ENCODE data around the gene VSIG1. TPM values are rescaled to one million over a fixed set of nuclear protein-coding genes. Genes with fewer than 3 reads are reported as not detected.

VSIG1 gene
- 100 to 1,000 TPM in 3 of 5 donors, 10 to 100 TPM in 1, under 1 TPM in 1; 0.58 to 402 (median 138) TPM for total RNA-seq
- polyA plus RNA-seq: 100 to 1,000 TPM in 1 of 3 donors, 10 to 100 TPM in 2; 31.2 to 172 (median 60.2) TPM
- long read RNA-seq, donor 1, transcript VSIG1-201 (7 exons, 2,997 nt): major isoform, 6 of 9 reads
- long read RNA-seq, donor 1, partial matches to known transcripts: 0 of 9 reads
- long read RNA-seq, donor 1, other reads (novel, unspliced or antisense): 0 of 9 reads
- long read RNA-seq, donor 2, transcript VSIG1-201 (7 exons, 2,997 nt): major isoform, 15 of 20 reads
- long read RNA-seq, donor 2, partial matches to known transcripts: 0 of 20 reads
- long read RNA-seq, donor 2, other reads (novel, unspliced or antisense): 0 of 20 reads
- long read RNA-seq, donor 3, transcript VSIG1-201 (7 exons, 2,997 nt): major isoform, 15 of 41 reads
- long read RNA-seq, donor 3, partial matches to known transcripts: 21 of 41 reads
- long read RNA-seq, donor 3, other reads (novel, unspliced or antisense): 0 of 41 reads
- long read RNA-seq, donor 4, partial matches to known transcripts: 0 of 2 reads
- long read RNA-seq, donor 4, other reads (novel, unspliced or antisense): 0 of 2 reads
- long read RNA-seq, donor 5, transcript VSIG1-201 (7 exons, 2,997 nt): major isoform, 26 of 52 reads
- long read RNA-seq, donor 5, partial matches to known transcripts: 26 of 52 reads
- long read RNA-seq, donor 5, other reads (novel, unspliced or antisense): 0 of 52 reads
- long read RNA-seq, donor 6, transcript VSIG1-202 (8 exons, 3,236 nt): minor isoform, 5 of 113 reads
- long read RNA-seq, donor 6, transcript VSIG1-201 (7 exons, 2,997 nt): major isoform, 70 of 113 reads
- long read RNA-seq, donor 6, partial matches to known transcripts: 26 of 113 reads
- long read RNA-seq, donor 6, other reads (novel, unspliced or antisense): 7 of 113 reads
- long read RNA-seq, donor 7, transcript VSIG1-202 (8 exons, 3,236 nt): minor isoform, 7 of 59 reads
- long read RNA-seq, donor 7, transcript VSIG1-201 (7 exons, 2,997 nt): major isoform, 28 of 59 reads
- long read RNA-seq, donor 7, partial matches to known transcripts: 22 of 59 reads
- long read RNA-seq, donor 7, other reads (novel, unspliced or antisense): 0 of 59 reads
- long read RNA-seq, donor 8, transcript VSIG1-201 (7 exons, 2,997 nt): major isoform, 38 of 86 reads
- long read RNA-seq, donor 8, transcript VSIG1-202 (8 exons, 3,236 nt): minor isoform, 5 of 86 reads
- long read RNA-seq, donor 8, partial matches to known transcripts: 43 of 86 reads
- long read RNA-seq, donor 8, other reads (novel, unspliced or antisense): 0 of 86 reads
- long read RNA-seq, donor 9, transcript VSIG1-201 (7 exons, 2,997 nt): major isoform, 24 of 74 reads
- long read RNA-seq, donor 9, partial matches to known transcripts: 40 of 74 reads
- long read RNA-seq, donor 9, other reads (novel, unspliced or antisense): 5 of 74 reads
- long read RNA-seq, donor 10, transcript VSIG1-201 (7 exons, 2,997 nt): major isoform, 7 of 8 reads
- long read RNA-seq, donor 10, partial matches to known transcripts: 0 of 8 reads
- long read RNA-seq, donor 10, other reads (novel, unspliced or antisense): 0 of 8 reads

- intact Hi-C loops (cut with DNase I; ENCODE audit: low total_unique reads): no loop called here
- peak; percentile 71 for DNase-seq
- Histone ChIP-seq H3K4me3 (peak within 1 kb of the TSS; percentile 4 to 35 (median 30)), H3K4me1 (no peaks in the 10 kb centered on the region), H3K27me3 (peaks cover 0 to 14% (median 0%) of the 10 kb centered on the region in 3 donors), H3K9me3 (no peaks in the 10 kb centered on the region), H3K27ac (peak within 1 kb of the TSS; percentile 54 to 76 (median 71)), H3K36me3 (no peaks in the 10 kb centered on the region)
- 33 to 53% (median 40%) methylated on average over 10 of the region's 10 CpGs for WGBS, 5 donors
- TF ChIP-seq EP300 (IDR thresholded peaks at IDR 0.05) (no peak), POLR2A (IDR thresholded peaks at IDR 0.05) (peak in 1 of 4 donors; percentile 26), CTCF (IDR thresholded peaks at IDR 0.05) (no peak), POLR2AphosphoS5 (IDR thresholded peaks at IDR 0.05) (peak in 2 of 3 donors; percentile 82 to 92)
Measured at GRCh38 chrX:108044554-108045256, at the start of gene VSIG1. Gene VSIG1, plus strand, starts transcription at chrX:108045065. Its CDS starts 66 bp downstream, at chrX:108045131.

- Histone ChIP-seq H3K36me3 (no peaks in the 10 kb centered on the region), H3K27me3 (peaks cover 0 to 7% (median 0%) of the 10 kb centered on the region in 3 donors), H3K4me1 (no peaks in the 10 kb centered on the region), H3K4me3 (no peak overlapping the region), H3K27ac (no peak overlapping the region), H3K9me3 (peaks cover 0 to 5% (median 2%) of the 10 kb centered on the region in 4 donors)
- intact Hi-C loops (cut with DNase I; ENCODE audit: low total_unique reads): no loop called here
- TF ChIP-seq EP300 (IDR thresholded peaks at IDR 0.05) (no peak), POLR2A (IDR thresholded peaks at IDR 0.05) (no peak), POLR2AphosphoS5 (IDR thresholded peaks at IDR 0.05) (no peak), CTCF (IDR thresholded peaks at IDR 0.05) (no peak)
- 56 to 86% (median 81%) methylated on average over 4 to 6 of the region's 6 CpGs for WGBS, 5 donors
- DNase-seq: no peak
Measured at GRCh38 chrX:107996124-107996523, 48.7 kb upstream of the VSIG1 start.

- Histone ChIP-seq H3K9me3 (peaks cover 0 to 5% (median 2%) of the 10 kb centered on the region in 4 donors), H3K36me3 (no peaks in the 10 kb centered on the region), H3K4me3 (no peak overlapping the region), H3K27ac (no peak overlapping the region), H3K4me1 (no peaks in the 10 kb centered on the region), H3K27me3 (peaks cover 0 to 5% (median 0%) of the 10 kb centered on the region in 3 donors)
- DNase-seq: no peak
- 53 to 100% (median 73%) methylated on average over 1 to 2 of the region's 2 CpGs for WGBS, 5 donors
- intact Hi-C loops (cut with DNase I; ENCODE audit: low total_unique reads): no loop called here
- TF ChIP-seq EP300 (IDR thresholded peaks at IDR 0.05) (no peak), POLR2A (IDR thresholded peaks at IDR 0.05) (no peak), POLR2AphosphoS5 (IDR thresholded peaks at IDR 0.05) (no peak), CTCF (IDR thresholded peaks at IDR 0.05) (no peak)
Measured at GRCh38 chrX:108000751-108001150, 44.1 kb upstream of the VSIG1 start.

All from stomach (tissue), 19 donors.